Measurements from ENCODE around the gene STPG3. TPM values are rescaled to one million over a fixed set of nuclear protein-coding genes. Genes with fewer than 3 reads are reported as not detected.

STPG3 gene
- total and polyA plus RNA-seq, 2 of the 13 experiments (the other 11 are each of a cell fraction or from before 2014, with no cell fraction given) = not detected

DNA sequence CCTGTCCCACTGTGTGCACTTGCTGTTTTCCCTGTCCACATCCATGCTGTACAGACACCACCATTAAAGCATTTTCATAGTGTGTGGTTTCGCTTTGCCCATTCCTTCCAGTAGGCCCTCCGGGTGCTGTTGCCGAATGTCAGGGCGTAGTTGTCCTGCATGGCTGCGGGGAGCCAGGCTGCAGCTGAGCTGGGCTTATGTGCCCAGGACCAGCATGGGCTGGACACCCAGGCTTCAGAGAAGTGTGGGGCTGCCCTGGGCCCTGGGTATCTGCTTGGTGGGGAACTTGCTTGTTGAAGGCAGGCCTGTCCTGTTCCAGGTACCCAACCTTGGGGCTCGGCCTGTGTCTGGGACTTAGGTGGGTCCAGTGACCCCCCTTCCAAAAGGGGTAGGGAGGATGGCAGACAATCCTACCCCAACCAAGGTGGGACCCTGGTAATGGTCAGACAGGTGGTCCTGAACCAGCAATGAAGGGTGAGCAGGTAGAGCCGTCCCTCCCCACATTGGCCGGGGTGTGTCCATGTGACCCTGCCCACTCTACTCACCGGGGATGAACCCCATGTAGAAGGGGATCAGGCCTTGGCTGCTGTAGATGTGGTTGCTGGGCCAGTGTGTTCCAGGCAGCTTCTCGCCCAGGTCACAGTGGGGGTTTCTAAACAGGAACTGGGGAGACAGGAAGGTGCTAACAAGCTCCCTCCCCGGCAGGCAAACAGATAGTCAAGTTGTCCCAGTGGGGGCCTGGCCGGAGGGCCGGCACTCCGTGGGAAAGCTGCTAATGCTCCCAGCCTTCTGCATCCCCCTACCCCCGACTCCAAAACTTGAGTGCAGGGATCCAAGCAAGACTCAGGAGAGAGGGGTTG lies 7.2 kb upstream of the STPG3 start (continued):
- TF ChIP-seq ZFX (CRISPR knock-in tag; IDR thresholded peaks at IDR 0.05; ENCODE audit: low read depth) (peak; percentile 59; the same call in 1 of the 2 replicates), NCOR1 (IDR thresholded peaks at IDR 0.05; ENCODE audit: borderline replicate concordance, low read length) (no peak), REPIN1 (CRISPR knock-in tag; IDR thresholded peaks at IDR 0.05; ENCODE audit: borderline replicate concordance, low read depth) (no peak), SAP130 (CRISPR knock-in tag; IDR thresholded peaks at IDR 0.05; ENCODE audit: low read depth) (no peak), IRX3 (CRISPR knock-in tag; IDR thresholded peaks at IDR 0.05; ENCODE audit: borderline replicate concordance, low read depth) (0 out of 2 replicates have a peak, but pooled peaks have one; percentile 52), ZNF331 (CRISPR knock-in tag; IDR thresholded peaks at IDR 0.05) (0 out of 2 replicates have a peak, but pooled peaks have one; percentile 7), ZNF383 (CRISPR knock-in tag; IDR thresholded peaks at IDR 0.05; ENCODE audit: borderline replicate concordance) (no peak), AGO1 (IDR thresholded peaks at IDR 0.05; ENCODE audit: low read depth, low read length, poor library complexity, severe bottlenecking) (peak; percentile 96), AKAP8 (CRISPR knock-in tag; IDR thresholded peaks at IDR 0.05) (peak; percentile 87), ZNF75D (CRISPR knock-in tag; IDR thresholded peaks at IDR 0.05; ENCODE audit: borderline replicate concordance) (no peak), HDAC6 (IDR thresholded peaks at IDR 0.05; ENCODE audit: low read depth, low read length) (no peak), TEAD3 (CRISPR knock-in tag; optimal IDR thresholded peaks at IDR 0.05; ENCODE audit: borderline replicate concordance) (peak; percentile 36), SOX6 (IDR thresholded peaks at IDR 0.05) (no peak), SOX6 (CRISPR knock-in tag; IDR thresholded peaks at IDR 0.05) (no peak)
- TF ChIP-seq, protein P1, sequence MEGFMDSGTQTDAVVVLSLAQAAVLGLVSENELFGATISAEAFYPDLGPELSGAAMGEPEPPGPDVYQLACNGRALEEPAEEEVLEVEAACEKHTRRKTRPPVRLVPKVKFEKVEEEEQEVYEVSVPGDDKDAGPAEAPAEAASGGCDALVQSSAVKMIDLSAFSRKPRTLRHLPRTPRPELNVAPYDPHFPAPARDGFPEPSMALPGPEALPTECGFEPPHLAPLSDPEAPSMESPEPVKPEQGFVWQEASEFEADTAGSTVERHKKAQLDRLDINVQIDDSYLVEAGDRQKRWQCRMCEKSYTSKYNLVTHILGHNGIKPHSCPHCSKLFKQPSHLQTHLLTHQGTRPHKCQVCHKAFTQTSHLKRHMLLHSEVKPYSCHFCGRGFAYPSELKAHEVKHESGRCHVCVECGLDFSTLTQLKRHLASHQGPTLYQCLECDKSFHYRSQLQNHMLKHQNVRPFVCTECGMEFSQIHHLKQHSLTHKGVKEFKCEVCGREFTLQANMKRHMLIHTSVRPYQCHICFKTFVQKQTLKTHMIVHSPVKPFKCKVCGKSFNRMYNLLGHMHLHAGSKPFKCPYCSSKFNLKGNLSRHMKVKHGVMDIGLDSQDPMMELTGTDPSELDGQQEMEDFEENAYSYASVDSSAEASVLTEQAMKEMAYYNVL (CRISPR knock-in tag; IDR thresholded peaks at IDR 0.05; ENCODE audit: borderline replicate concordance) = no peak
- TF ChIP-seq, protein P2, sequence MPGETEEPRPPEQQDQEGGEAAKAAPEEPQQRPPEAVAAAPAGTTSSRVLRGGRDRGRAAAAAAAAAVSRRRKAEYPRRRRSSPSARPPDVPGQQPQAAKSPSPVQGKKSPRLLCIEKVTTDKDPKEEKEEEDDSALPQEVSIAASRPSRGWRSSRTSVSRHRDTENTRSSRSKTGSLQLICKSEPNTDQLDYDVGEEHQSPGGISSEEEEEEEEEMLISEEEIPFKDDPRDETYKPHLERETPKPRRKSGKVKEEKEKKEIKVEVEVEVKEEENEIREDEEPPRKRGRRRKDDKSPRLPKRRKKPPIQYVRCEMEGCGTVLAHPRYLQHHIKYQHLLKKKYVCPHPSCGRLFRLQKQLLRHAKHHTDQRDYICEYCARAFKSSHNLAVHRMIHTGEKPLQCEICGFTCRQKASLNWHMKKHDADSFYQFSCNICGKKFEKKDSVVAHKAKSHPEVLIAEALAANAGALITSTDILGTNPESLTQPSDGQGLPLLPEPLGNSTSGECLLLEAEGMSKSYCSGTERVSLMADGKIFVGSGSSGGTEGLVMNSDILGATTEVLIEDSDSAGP (CRISPR knock-in tag; IDR thresholded peaks at IDR 0.05; ENCODE audit: borderline replicate concordance) = peak; percentile 11
- TF ChIP-seq, protein P3, sequence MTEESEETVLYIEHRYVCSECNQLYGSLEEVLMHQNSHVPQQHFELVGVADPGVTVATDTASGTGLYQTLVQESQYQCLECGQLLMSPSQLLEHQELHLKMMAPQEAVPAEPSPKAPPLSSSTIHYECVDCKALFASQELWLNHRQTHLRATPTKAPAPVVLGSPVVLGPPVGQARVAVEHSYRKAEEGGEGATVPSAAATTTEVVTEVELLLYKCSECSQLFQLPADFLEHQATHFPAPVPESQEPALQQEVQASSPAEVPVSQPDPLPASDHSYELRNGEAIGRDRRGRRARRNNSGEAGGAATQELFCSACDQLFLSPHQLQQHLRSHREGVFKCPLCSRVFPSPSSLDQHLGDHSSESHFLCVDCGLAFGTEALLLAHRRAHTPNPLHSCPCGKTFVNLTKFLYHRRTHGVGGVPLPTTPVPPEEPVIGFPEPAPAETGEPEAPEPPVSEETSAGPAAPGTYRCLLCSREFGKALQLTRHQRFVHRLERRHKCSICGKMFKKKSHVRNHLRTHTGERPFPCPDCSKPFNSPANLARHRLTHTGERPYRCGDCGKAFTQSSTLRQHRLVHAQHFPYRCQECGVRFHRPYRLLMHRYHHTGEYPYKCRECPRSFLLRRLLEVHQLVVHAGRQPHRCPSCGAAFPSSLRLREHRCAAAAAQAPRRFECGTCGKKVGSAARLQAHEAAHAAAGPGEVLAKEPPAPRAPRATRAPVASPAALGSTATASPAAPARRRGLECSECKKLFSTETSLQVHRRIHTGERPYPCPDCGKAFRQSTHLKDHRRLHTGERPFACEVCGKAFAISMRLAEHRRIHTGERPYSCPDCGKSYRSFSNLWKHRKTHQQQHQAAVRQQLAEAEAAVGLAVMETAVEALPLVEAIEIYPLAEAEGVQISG (CRISPR knock-in tag; IDR thresholded peaks at IDR 0.05) = peak; percentile 9; the same call in 1 of the 2 replicates

Measured in HepG2 (cell line).